Heart left ventricle (tissue), 16 donors: ENCODE measurements around the gene LGALS4. TPM values are rescaled to one million over a fixed set of nuclear protein-coding genes. Genes with fewer than 3 reads are reported as not detected.
"Not testable (repeated sequence)": the region's sequence is repeated elsewhere in the genome, so short reads cannot be mapped to it uniquely, and the experiment has no call there.

Source experiments
- ATAC-seq, 4 donors: fragments of 200-7000 bp; cut with Tn5 transposase; one replicate each; pipeline ENCODE4 v1.9.1; 2020 to 2022; ENCODE audit warnings: moderate library complexity in 4 of 4, mild to moderate bottlenecking in 3 of 4, moderate number of reproducible peaks in 1 of 4
- DNase-seq, 5 donors: peaks; one replicate each; pipeline ENCODE4 v3.0.0-alpha.2; 2020
- H3K27ac ChIP-seq, 12 donors: fragments of 200-600 bp; sonication (generic) in 4 of 12; one replicate each; pipeline versions ENCODE4 v1.5.0 to v1.8.0; 2016 to 2022; ENCODE audit warnings: mild to moderate bottlenecking in 2 of 12
- H3K27me3 ChIP-seq, 9 donors: fragments of 200-600 bp; sonication (generic) in 2 of 9; one replicate each; pipeline versions ENCODE4 v1.5.1 to v1.8.0; 2016 to 2022; ENCODE audit warnings: mild to moderate bottlenecking in 3 of 9
- H3K36me3 ChIP-seq, 9 donors: fragments of 200-600 bp; sonication (generic) in 2 of 9; one replicate each; pipeline versions ENCODE4 v1.5.0 to v1.8.0; 2018 to 2022; ENCODE audit warnings: mild to moderate bottlenecking in 2 of 9
- H3K4me1 ChIP-seq, 12 donors: fragments of 200-600 bp; sonication (generic) in 4 of 12; one replicate each; pipeline versions ENCODE4 v1.5.0 to v1.8.0; 2016 to 2022; ENCODE audit warnings: mild to moderate bottlenecking in 3 of 12
- H3K4me3 ChIP-seq, 12 donors: fragments of 200-600 bp; sonication (generic) in 4 of 12; one replicate each; pipeline versions ENCODE4 v1.5.0 to v1.8.0; 2017 to 2022; ENCODE audit warnings: mild to moderate bottlenecking in 9 of 12, moderate library complexity in 4 of 12
- H3K9me3 ChIP-seq, 12 donors: fragments of 200-600 bp; sonication (generic) in 4 of 12; one replicate each; pipeline versions ENCODE4 v1.5.0 to v1.8.0; 2016 to 2022; ENCODE audit warnings: mild to moderate bottlenecking in 1 of 12
- POLR2A ChIP-seq, 2 donors: fragments of 450-650 bp; IDR thresholded peaks; one replicate each; pipeline ENCODE4 v1.6.1; 2017; ENCODE audit warnings: antibody characterized with exemption in 2 of 2, mild to moderate bottlenecking in 2 of 2, moderate library complexity in 2 of 2
- WGBS, 4 donors: extraction: QIAGEN DNeasy Blood & Tissue Kit in 2 of 4; methylation state at CpG; one replicate each; pipeline versions ENCODE4 v1.1.5 to v1.1.7; 2013 to 2018; 5-methylcytosine and 5-hydroxymethylcytosine counted together
- intact Hi-C, 10 donors: fragments of 100-400 bp; cut with DNase I; formaldehyde crosslinking; loops; one replicate each; pipeline versions ENCODE4 v1.11.1 to v1.14.2; 2022
- polyA plus RNA-seq, 2 donors: library from polyadenylated mRNA; stranded (reverse); fragments of 200-250 nt; gene quantifications; one replicate each; pipeline ENCODE4 v1.2.3, GENCODE V29; 2013
- total RNA-seq, 9 donors: library from RNA; depleted of rRNA in 2 of 9; stranded (reverse); fragments of >200 nt in 2 of 9; fragmentation: NEBNext Ultra II Directional in 3 of 9; extraction: Animal tissue kit (Norgen Biotek cat#: 25700) in 3 of 9; gene quantifications; one replicate each; pipeline versions ENCODE4 v1.1.0 to v1.2.4, GENCODE V29; 2016 to 2023
- TF ChIP-seq, protein P1 (sequence below), 12 donors: fragments of 200-600 bp; sonication (generic) in 4 of 12; IDR thresholded peaks; one replicate each; pipeline versions ENCODE4 v1.5.0 to v1.8.0; 2018 to 2022; ENCODE audit warnings: antibody characterized with exemption in 12 of 12, mild to moderate bottlenecking in 5 of 12
- donor health status: ischemic (EF 13 %, LVEDD 7.1; RV severe dilation, severe dysfunction).
- donor health status: healthy with polysubstance abuse.
- donor health status: DM: no; HTN: yes; CAD: no.
- donor health status: DM: no; HTN: no; CAD: no.
- donor health status: ischemic (EF 25% LVEDD 6.9; RV normal size, moderate dysfunction).
- donor health status: ischemic (EF 25% LVEDD 5.7; RV mildly dilated, moderate dysfunction).
- donor health status: healthy.
- donor health status: DM: yes; HTN: yes; CAD: no.
- donor health status: ischemic (EF 35%, LVEDD 5.7; RV mildly dilated, moderate dysfunction).
- donor health status: nonischemic (EF 11% LVEDD 7.7; RV severe dilation, severe dysfunction).
- donor health status: DM: yes; HTN: yes; CAD: no.
- donor health status: PGD.
- donor health status: ischemic (EF 29% LVEDD 5.4; RV normal size, mild dysfunction).
- donor health status: nonischemic (EF 23%, LVEDD 6.1; RV moderate dilation, normal function).

LGALS4 gene
- total and polyA plus RNA-seq, 11 donors = 0.35 to 1.3 (median 0.67) TPM; not detected in 2

DNA sequence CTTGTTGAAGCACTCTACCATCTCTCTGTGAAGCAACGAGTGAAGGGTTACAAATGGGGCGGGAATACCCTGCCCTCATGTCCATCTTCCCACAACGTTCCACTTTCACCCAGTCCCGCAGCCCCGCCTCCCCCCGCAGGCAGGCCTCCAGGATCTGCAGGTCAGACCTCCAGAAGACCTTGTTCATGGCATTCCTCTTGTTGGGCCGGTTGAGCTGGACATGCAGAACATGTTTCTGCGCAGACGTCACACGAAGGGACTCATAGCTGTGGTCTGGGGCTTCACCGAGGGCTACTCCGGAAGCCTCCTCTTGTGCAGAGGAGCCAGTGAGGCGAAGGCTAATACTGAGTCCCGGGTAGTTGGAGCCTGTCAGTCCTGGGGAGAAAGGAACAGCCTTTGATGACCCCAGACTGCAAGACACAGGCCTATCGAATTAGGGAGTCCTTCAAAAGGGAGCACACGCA, 18.4 kb upstream of the LGALS4 start:
- ATAC-seq = peak; percentile 56 to 74 (median 60)
- Histone ChIP-seq H3K36me3 (peaks cover 0 to 57% (median 47%) of the 10 kb centered on the region in 9 donors), H3K4me3 (peak overlapping the region; percentile 43 to 90 (median 72)), H3K9me3 (no peaks in the 10 kb centered on the region), H3K4me1 (peaks cover 0 to 50% (median 34%) of the 10 kb centered on the region in 12 donors), H3K27me3 (no peaks in the 10 kb centered on the region), H3K27ac (peak overlapping the region; percentile 83 to 96 (median 94))
- intact Hi-C loops = loop anchor here in 6 of 10 donors (1.0 to 10.0 kb wide), 9 partner anchors 18 to 196 kb away; partner anchors contain the start of genes NFKBIB (in 2 of the 6), SIRT2 (in 2 of the 6), ACTN4 (in 1 of the 6) and HNRNPL (in 1 of the 6)
- DNase-seq = peak; percentile 56 to 88 (median 77)
- WGBS, 4 donors = 3 to 7% (median 6%) methylated on average over 11 to 16 of the region's 16 CpGs
- TF ChIP-seq, protein P1, sequence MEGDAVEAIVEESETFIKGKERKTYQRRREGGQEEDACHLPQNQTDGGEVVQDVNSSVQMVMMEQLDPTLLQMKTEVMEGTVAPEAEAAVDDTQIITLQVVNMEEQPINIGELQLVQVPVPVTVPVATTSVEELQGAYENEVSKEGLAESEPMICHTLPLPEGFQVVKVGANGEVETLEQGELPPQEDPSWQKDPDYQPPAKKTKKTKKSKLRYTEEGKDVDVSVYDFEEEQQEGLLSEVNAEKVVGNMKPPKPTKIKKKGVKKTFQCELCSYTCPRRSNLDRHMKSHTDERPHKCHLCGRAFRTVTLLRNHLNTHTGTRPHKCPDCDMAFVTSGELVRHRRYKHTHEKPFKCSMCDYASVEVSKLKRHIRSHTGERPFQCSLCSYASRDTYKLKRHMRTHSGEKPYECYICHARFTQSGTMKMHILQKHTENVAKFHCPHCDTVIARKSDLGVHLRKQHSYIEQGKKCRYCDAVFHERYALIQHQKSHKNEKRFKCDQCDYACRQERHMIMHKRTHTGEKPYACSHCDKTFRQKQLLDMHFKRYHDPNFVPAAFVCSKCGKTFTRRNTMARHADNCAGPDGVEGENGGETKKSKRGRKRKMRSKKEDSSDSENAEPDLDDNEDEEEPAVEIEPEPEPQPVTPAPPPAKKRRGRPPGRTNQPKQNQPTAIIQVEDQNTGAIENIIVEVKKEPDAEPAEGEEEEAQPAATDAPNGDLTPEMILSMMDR (IDR thresholded peaks at IDR 0.05) = no peak
- no peak for TF ChIP-seq POLR2A (IDR thresholded peaks at IDR 0.05)

GRCh38 chr19:38830039-38830733, 17.4 kb upstream of the LGALS4 start:
- Histone ChIP-seq H3K9me3 (no peaks in the 10 kb centered on the region), H3K4me3 (peak overlapping the region in 9 of 12 donors; percentile 43 to 90 (median 71)), H3K4me1 (peaks cover 0 to 49% (median 36%) of the 10 kb centered on the region in 12 donors), H3K27me3 (no peaks in the 10 kb centered on the region), H3K36me3 (peaks cover 0 to 53% (median 41%) of the 10 kb centered on the region in 9 donors), H3K27ac (peak overlapping the region in 7 of 12 donors; percentile 11 to 95 (median 93))
- no peak for DNase-seq
- ATAC-seq = no peak
- intact Hi-C loops = loop anchor here in 6 of 10 donors (2.0 to 10.0 kb wide), 8 partner anchors 19 to 195 kb away; partner anchors contain the start of genes ACTN4 (in 1 of the 6), HNRNPL (in 1 of the 6), NFKBIB (in 1 of the 6) and SIRT2 (in 1 of the 6)
- TF ChIP-seq, protein P1 (IDR thresholded peaks at IDR 0.05) = no peak
- no peak for TF ChIP-seq POLR2A (IDR thresholded peaks at IDR 0.05)
- WGBS, 4 donors = 79 to 87% (median 84%) methylated on average over 4 of the region's 4 CpGs

DNA sequence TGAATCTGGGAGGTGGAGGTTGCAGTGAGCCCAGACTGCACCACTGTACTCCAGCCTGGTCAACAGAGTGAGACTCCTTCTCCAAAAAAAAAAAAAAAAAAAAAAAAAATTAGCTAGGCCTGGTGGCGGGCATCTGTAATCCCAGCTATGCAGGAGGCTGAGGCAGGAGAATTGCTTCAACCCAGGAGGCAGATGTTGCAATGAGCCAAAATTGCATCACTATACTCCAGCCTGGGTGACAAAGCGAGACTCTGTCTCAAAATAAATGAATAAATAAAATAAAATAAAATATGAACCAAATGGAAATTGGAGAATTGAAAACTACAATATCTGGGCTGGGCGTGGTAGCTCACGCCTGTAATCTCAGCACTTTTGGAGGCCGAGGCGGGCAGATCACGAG, 16.5 kb upstream of the LGALS4 start:
- H3K9me3 ChIP-seq, ATAC-seq, H3K4me3 ChIP-seq, H3K27me3 ChIP-seq, intact Hi-C loops: not testable (repeated sequence)
- peaks cover 0 to 50% (median 36%) of the 10 kb centered on the region in 12 donors for H3K4me1 ChIP-seq
- H3K27ac ChIP-seq = peak overlapping the region in 1 of 12 donors; percentile 90
- H3K36me3 ChIP-seq = peaks cover 0 to 55% (median 43%) of the 10 kb centered on the region in 9 donors
- 92 to 95% (median 94%) methylated on average over 7 of the region's 7 CpGs for WGBS, 4 donors
- DNase-seq = peak in 1 of 5 donors; percentile 13

- intact Hi-C loops = no loop called here
- H3K4me1 ChIP-seq = peaks cover 0 to 43% (median 31%) of the 10 kb centered on the region in 12 donors
- H3K36me3 ChIP-seq = peaks cover 0 to 77% (median 51%) of the 10 kb centered on the region in 9 donors
- no peak for TF ChIP-seq POLR2A (IDR thresholded peaks at IDR 0.05)
- TF ChIP-seq, protein P1 (IDR thresholded peaks at IDR 0.05) = no peak
- H3K9me3 ChIP-seq = peaks cover 0 to 3% (median 0%) of the 10 kb centered on the region in 12 donors
- WGBS, 4 donors = 44 to 53% (median 51%) methylated on average over 6 of the region's 6 CpGs
- H3K27me3 ChIP-seq = no peaks in the 10 kb centered on the region
- H3K27ac ChIP-seq = peak overlapping the region in 5 of 12 donors; percentile 20 to 51 (median 43)
- ATAC-seq = no peak
- DNase-seq = peak in 1 of 5 donors; percentile 4
- no peak overlapping the region for H3K4me3 ChIP-seq
Observed at GRCh38 chr19:38826856-38827551, 14.3 kb upstream of the LGALS4 start.

GRCh38 chr19:38825936-38826335, 13.2 kb upstream of the LGALS4 start:
- Histone ChIP-seq H3K27ac (peak overlapping the region in 9 of 12 donors; percentile 17 to 56 (median 47)), H3K36me3 (peaks cover 0 to 81% (median 56%) of the 10 kb centered on the region in 9 donors), H3K4me1 (peaks cover 0 to 42% (median 28%) of the 10 kb centered on the region in 12 donors), H3K4me3 (peak overlapping the region in 1 of 12 donors; percentile 10)
- H3K27me3 ChIP-seq, ATAC-seq, intact Hi-C loops, DNase-seq, H3K9me3 ChIP-seq: not testable (repeated sequence)
- WGBS, 4 donors = 57 to 77% (median 67%) methylated on average over 5 to 7 of the region's 7 CpGs

GRCh38 chr19:38821230-38821825, 8.6 kb upstream of the LGALS4 start:
- H3K9me3 ChIP-seq, intact Hi-C loops, H3K27me3 ChIP-seq, DNase-seq, H3K4me3 ChIP-seq, ATAC-seq, H3K27ac ChIP-seq: not testable (repeated sequence)
- WGBS, 4 donors = 92 to 98% (median 96%) methylated on average over 13 to 29 of the region's 29 CpGs
- Histone ChIP-seq H3K4me1 (peaks cover 0 to 34% (median 13%) of the 10 kb centered on the region in 12 donors), H3K36me3 (peaks cover 0 to 67% (median 43%) of the 10 kb centered on the region in 9 donors)
